ENCODE measurements around the gene IL4I1. TPM values are rescaled to one million over a fixed set of nuclear protein-coding genes. Genes with fewer than 3 reads are reported as not detected.
A peak's percentile ranks its signal among the peaks of the same experiment; 100 is the strongest.

Gene IL4I1
- total RNA-seq, 1 experiment from 2014 or later: not detected

DNA sequence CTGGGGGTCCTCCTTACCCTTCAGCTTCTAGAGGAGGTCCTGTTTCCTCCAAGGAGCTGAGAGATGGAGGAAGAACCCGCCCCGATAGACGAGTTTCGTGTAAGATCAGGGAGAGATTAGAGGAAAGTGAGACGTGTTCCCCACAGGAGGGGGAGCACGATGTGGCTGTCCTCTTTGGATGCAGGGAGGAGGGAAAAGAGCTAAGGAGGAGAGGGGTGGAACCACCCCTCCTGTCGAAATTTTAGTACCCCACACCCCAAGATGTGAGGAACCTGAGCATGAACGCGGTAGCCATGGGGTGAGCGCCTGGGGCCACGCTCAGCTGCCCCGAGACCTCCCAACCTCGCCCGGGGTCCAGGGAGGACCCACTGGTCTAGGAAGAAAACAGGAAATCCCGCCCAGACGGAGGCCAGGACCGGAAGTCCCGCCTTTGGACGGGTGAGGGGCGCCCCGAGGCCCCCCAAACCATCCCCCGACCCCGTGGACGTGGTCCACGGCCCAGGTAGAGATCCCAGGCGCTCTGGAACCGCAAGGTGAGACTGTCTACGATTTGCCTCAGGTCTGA lies 20.7 kb downstream of the IL4I1 start:
- peak; percentile 92 for DNase-seq
- peak overlapping the region; percentile 60; the same call in 1 of the 2 replicates for H2AFZ ChIP-seq (ENCODE audit: low read length)
- peak overlapping the region; percentile 75 for H3K4me2 ChIP-seq (ENCODE audit: low read depth, low read length, poor library complexity, severe bottlenecking)

DNA sequence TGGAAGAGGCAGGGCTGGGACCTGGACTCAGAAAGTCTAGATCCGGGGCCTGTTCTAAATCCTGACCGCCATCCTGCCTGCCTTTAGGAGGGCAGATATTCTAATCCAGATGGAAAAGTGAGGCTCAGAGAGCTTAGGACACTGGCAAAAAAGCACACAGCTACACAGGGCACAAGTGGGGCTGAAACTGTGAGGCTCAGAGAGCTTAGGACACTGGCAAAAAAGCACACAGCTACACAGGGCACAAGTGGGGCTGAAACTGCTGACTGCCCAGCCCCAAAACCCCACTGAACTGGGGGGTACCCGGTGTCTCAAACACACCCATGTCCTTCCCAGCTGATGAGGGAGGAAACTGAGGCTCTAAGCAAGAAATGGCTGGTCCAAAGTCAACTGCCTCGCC lies 21.5 kb downstream of the IL4I1 start:
- Histone ChIP-seq H3K9me2 (replicated peaks; ENCODE audit: insufficient read depth, low read length) (no peaks in the 10 kb centered on the region), H3K79me2 (ENCODE audit: low read length) (peaks cover 30% of the 10 kb centered on the region), H4K20me1 (ENCODE audit: insufficient read depth, low read depth, low read length) (no peaks in the 10 kb centered on the region), H3K9ac (ENCODE audit: low read length) (peak overlapping the region; percentile 97), H3K4me2 (ENCODE audit: low read depth, low read length, poor library complexity, severe bottlenecking) (peak overlapping the region; percentile 75), H2AFZ (ENCODE audit: low read length) (no peak overlapping the region), H3K9me3 (ENCODE audit: low read length) (no peaks in the 10 kb centered on the region), H3K36me3 (ENCODE audit: insufficient read depth, low read length) (0 out of 2 replicates have a peak, but pooled peaks cover 7% of the 10 kb centered on the region), H3K4me1 (ENCODE audit: low read length) (peaks cover 35% of the 10 kb centered on the region), H3K4me3 (ENCODE audit: low read length) (peak overlapping the region; percentile 84), H3K27me3 (ENCODE audit: low read length) (no peaks in the 10 kb centered on the region), H3K27ac (ENCODE audit: low read length) (peak overlapping the region; percentile 86; the same call in 1 of the 2 replicates)
- DNase-seq: no peak

More for the DNA sequence above, 20.7 kb downstream of the IL4I1 start:
- Histone ChIP-seq H3K9me2 (replicated peaks; ENCODE audit: insufficient read depth, low read length) (no peaks in the 10 kb centered on the region), H3K9ac (ENCODE audit: low read length) (peak overlapping the region; percentile 97), H3K27me3 (ENCODE audit: low read length) (no peaks in the 10 kb centered on the region), H3K4me3 (ENCODE audit: low read length) (peak overlapping the region; percentile 84), H3K79me2 (ENCODE audit: low read length) (peaks cover 30% of the 10 kb centered on the region), H3K9me3 (ENCODE audit: low read length) (no peaks in the 10 kb centered on the region), H3K27ac (ENCODE audit: low read length) (peak overlapping the region; percentile 86), H3K4me1 (ENCODE audit: low read length) (peaks cover 28% of the 10 kb centered on the region), H4K20me1 (ENCODE audit: insufficient read depth, low read depth, low read length) (no peaks in the 10 kb centered on the region), H3K36me3 (ENCODE audit: insufficient read depth, low read length) (peaks cover 14% of the 10 kb centered on the region; the same call in 1 of the 2 replicates)

- H3K4me2 ChIP-seq (ENCODE audit: low read depth, low read length, poor library complexity, severe bottlenecking): peak overlapping the region; percentile 75
Measured at GRCh38 chr19:49874503-49875157, 22.1 kb downstream of the IL4I1 start.

DNA sequence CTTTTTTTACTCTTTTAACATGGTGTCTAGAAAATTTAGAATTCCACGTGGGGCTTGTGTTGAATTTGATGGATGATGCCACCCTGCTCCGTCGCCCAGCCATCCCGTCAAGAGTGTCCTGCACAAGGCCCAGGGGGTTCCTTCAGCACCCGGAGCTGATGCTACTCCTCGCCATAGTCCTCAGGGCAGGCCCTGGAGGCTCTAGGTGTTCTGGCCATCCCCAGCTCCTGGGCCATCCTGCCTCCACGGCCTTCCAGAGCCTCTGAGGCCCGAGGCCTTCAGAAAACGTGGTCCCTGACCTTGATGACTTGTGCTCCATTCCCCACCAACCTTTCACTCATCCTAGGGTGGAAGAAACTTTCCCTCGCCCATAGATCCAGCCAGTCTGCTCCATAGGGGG lies 22.9 kb downstream of the IL4I1 start:
- no peak overlapping the region for H3K9ac ChIP-seq (ENCODE audit: low read length)
- H3K27me3 ChIP-seq (ENCODE audit: low read length): no peaks in the 10 kb centered on the region
- H3K4me2 ChIP-seq (ENCODE audit: low read depth, low read length, poor library complexity, severe bottlenecking): no peak overlapping the region
- no peak overlapping the region for H3K27ac ChIP-seq (ENCODE audit: low read length)
- H3K4me1 ChIP-seq (ENCODE audit: low read length): peaks cover 40% of the 10 kb centered on the region
- no peaks in the 10 kb centered on the region for H3K9me2 ChIP-seq (replicated peaks; ENCODE audit: insufficient read depth, low read length)
- no peak for DNase-seq
- H2AFZ ChIP-seq (ENCODE audit: low read length): no peak overlapping the region
- H3K4me3 ChIP-seq (ENCODE audit: low read length): no peak overlapping the region
- H4K20me1 ChIP-seq (ENCODE audit: insufficient read depth, low read depth, low read length): no peaks in the 10 kb centered on the region
- no peaks in the 10 kb centered on the region for H3K9me3 ChIP-seq (ENCODE audit: low read length)
- peaks cover 28% of the 10 kb centered on the region for H3K79me2 ChIP-seq (ENCODE audit: low read length)
- no peaks in the 10 kb centered on the region for H3K36me3 ChIP-seq (ENCODE audit: insufficient read depth, low read length)

More at GRCh38 chr19:49874503-49875157, 22.1 kb downstream of the IL4I1 start:
- H3K4me3 ChIP-seq (ENCODE audit: low read length): peak overlapping the region; percentile 84; the same call in 1 of the 2 replicates
- no peak overlapping the region for H2AFZ ChIP-seq (ENCODE audit: low read length)
- H3K9me2 ChIP-seq (replicated peaks; ENCODE audit: insufficient read depth, low read length): no peaks in the 10 kb centered on the region
- DNase-seq: no peak
- H3K79me2 ChIP-seq (ENCODE audit: low read length): peaks cover 30% of the 10 kb centered on the region
- H3K9me3 ChIP-seq (ENCODE audit: low read length): no peaks in the 10 kb centered on the region
- H3K27ac ChIP-seq (ENCODE audit: low read length): 0 out of 2 replicates have a peak overlapping the region, but pooled peaks have one; percentile 86
- peak overlapping the region; percentile 97 for H3K9ac ChIP-seq (ENCODE audit: low read length)
- H4K20me1 ChIP-seq (ENCODE audit: insufficient read depth, low read depth, low read length): no peaks in the 10 kb centered on the region
- peaks cover 40% of the 10 kb centered on the region for H3K4me1 ChIP-seq (ENCODE audit: low read length)
- no peaks in the 10 kb centered on the region for H3K27me3 ChIP-seq (ENCODE audit: low read length)
- 0 out of 2 replicates have a peak, but pooled peaks cover 7% of the 10 kb centered on the region for H3K36me3 ChIP-seq (ENCODE audit: insufficient read depth, low read length)

DNA sequence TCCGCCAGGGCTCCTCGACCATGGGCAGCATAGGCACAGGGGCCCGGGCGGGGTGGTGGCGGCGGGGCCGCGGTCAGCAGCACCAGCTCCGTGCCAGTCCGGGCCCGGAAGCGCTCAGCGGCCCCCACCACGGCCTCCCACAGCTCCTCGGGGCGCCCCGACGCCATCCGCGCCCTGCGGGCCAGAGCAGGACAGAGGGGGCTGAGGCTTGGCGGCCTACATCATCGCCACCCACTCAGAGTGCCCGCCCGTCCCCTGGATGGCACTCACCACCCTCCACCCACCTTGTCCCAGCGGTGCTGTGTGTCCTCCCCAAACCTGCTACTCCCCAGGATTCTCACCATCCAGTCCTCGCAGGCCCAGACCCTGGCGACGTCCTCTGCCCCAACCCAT lies 23.6 kb downstream of the IL4I1 start:
- Histone ChIP-seq H3K9me3 (ENCODE audit: low read length) (no peaks in the 10 kb centered on the region), H2AFZ (ENCODE audit: low read length) (no peak overlapping the region), H3K27me3 (ENCODE audit: low read length) (no peaks in the 10 kb centered on the region), H4K20me1 (ENCODE audit: insufficient read depth, low read depth, low read length) (no peaks in the 10 kb centered on the region), H3K79me2 (ENCODE audit: low read length) (peaks cover 21% of the 10 kb centered on the region), H3K27ac (ENCODE audit: low read length) (no peak overlapping the region), H3K4me2 (ENCODE audit: low read depth, low read length, poor library complexity, severe bottlenecking) (no peak overlapping the region), H3K9ac (ENCODE audit: low read length) (no peak overlapping the region), H3K4me1 (ENCODE audit: low read length) (peaks cover 40% of the 10 kb centered on the region), H3K9me2 (replicated peaks; ENCODE audit: insufficient read depth, low read length) (no peaks in the 10 kb centered on the region), H3K4me3 (ENCODE audit: low read length) (no peak overlapping the region), H3K36me3 (ENCODE audit: insufficient read depth, low read length) (no peaks in the 10 kb centered on the region)
- DNase-seq: no peak

DNA sequence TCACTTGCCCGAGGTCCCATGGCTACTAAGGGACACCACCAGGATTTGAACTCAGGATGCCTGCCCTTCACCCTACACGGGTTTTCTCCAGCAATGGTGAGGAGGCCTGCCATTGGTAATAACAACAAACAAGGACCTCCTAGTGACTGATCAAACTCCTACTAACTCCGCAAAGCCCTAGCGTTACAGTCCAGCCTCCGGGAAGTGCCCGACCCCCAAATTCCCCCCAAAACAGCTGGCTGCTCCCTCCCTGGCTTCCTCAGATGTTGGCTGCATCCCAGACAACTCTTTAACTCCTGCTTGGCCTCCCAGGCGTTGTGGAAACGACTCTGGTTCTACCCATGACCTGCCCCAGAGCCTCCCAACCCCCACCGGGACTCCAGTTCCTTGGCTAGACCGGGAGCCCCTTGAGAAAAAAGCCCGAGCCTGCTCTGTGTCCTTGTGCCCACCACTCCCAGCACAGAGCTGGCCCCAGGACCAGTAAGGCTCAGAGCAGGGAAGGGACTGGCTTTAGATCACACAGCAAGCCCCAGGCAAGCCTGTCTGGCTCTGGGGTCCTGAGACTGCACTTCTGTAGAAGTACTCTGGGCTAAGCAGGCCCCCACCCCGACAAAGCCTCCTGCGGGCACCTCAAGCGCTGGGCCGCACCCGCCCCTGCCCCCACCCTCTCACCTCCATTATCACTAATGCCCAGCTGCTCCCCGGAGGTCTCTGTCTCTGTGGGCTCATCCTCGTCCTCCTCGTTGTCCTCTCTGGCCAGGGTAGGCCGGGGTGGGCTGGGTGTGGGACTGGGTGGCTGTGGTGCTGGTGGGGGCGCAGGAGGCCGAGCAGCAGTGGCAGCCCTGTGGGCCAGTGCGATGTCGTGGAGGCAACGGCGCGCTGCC lies 24.2 kb downstream of the IL4I1 start:
- Histone ChIP-seq H3K27me3 (ENCODE audit: low read length) (no peaks in the 10 kb centered on the region), H4K20me1 (ENCODE audit: insufficient read depth, low read depth, low read length) (no peaks in the 10 kb centered on the region), H3K9ac (ENCODE audit: low read length) (no peak overlapping the region), H3K27ac (ENCODE audit: low read length) (no peak overlapping the region), H3K9me2 (replicated peaks; ENCODE audit: insufficient read depth, low read length) (no peaks in the 10 kb centered on the region), H3K4me1 (ENCODE audit: low read length) (peaks cover 44% of the 10 kb centered on the region), H3K9me3 (ENCODE audit: low read length) (no peaks in the 10 kb centered on the region), H3K4me3 (ENCODE audit: low read length) (no peak overlapping the region), H3K36me3 (ENCODE audit: insufficient read depth, low read length) (no peaks in the 10 kb centered on the region), H2AFZ (ENCODE audit: low read length) (no peak overlapping the region), H3K4me2 (ENCODE audit: low read depth, low read length, poor library complexity, severe bottlenecking) (no peak overlapping the region), H3K79me2 (ENCODE audit: low read length) (peaks cover 20% of the 10 kb centered on the region)
- no peak for DNase-seq

DNA sequence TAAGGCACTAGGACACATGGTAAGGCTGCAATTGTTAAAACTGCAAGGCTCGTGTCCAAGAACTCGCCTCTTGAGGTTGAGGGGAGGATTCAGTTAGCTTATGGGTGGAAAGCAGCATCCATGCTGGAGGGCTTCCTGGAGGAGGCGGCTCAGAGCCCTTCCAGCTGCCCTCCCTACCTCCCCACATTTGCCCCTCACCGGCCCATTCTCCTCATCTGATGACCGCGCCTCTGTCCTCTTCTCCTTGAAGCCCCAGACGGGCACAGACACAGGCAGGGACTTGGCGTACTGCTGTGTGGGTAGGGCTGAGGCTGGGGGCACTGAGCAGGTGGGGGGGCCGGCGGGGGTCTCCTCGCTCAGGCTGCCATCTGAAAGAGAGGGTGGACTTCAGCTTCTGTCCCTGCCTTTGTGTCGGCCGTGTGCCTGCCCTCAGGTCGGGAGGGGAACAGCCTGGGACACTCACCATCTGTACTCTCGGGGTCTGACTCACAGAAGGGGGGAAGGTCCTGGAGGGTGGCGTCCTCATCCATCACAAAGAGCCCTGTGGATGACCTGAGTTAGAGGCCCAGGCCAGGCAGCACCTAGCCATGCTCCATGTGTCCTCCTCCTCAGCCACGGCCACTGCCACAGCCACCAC lies 25.2 kb downstream of the IL4I1 start:
- Histone ChIP-seq H3K9ac (ENCODE audit: low read length) (no peak overlapping the region), H3K4me2 (ENCODE audit: low read depth, low read length, poor library complexity, severe bottlenecking) (no peak overlapping the region)

More for the DNA sequence above, 25.2 kb downstream of the IL4I1 start:
- Histone ChIP-seq H3K4me1 (ENCODE audit: low read length) (peaks cover 45% of the 10 kb centered on the region), H4K20me1 (ENCODE audit: insufficient read depth, low read depth, low read length) (peaks cover 3% of the 10 kb centered on the region; the same call in 1 of the 2 replicates), H2AFZ (ENCODE audit: low read length) (no peak overlapping the region), H3K36me3 (ENCODE audit: insufficient read depth, low read length) (no peaks in the 10 kb centered on the region), H3K4me3 (ENCODE audit: low read length) (no peak overlapping the region), H3K9me3 (ENCODE audit: low read length) (no peaks in the 10 kb centered on the region), H3K27me3 (ENCODE audit: low read length) (no peaks in the 10 kb centered on the region), H3K79me2 (ENCODE audit: low read length) (peaks cover 25% of the 10 kb centered on the region), H3K9me2 (replicated peaks; ENCODE audit: insufficient read depth, low read length) (no peaks in the 10 kb centered on the region), H3K27ac (ENCODE audit: low read length) (no peak overlapping the region)
- no peak for DNase-seq

All from Karpas-422 (cell line).